Spleen (tissue), 7 donors: ENCODE measurements around the gene UBASH3B.

Experiments
- POLR2AphosphoS5 ChIP-seq, 3 donors: sonication (generic); formaldehyde crosslinking; IDR thresholded peaks; one replicate each; pipeline ENCODE4 v1.5.1; 2017; ENCODE audit warnings: antibody characterized with exemption in 3 of 3
- TF ChIP-seq, protein P1 (sequence below), 11 experiments: fragments of 200-600 bp in 7 of 11; fragments of 450-650 bp in 4 of 11; sonication (generic) in 4 of 11; IDR thresholded peaks in 8 of 11; conservative IDR thresholded peaks in 3 of 11; 1 replicate in 7 of 11; 2 replicates in 4 of 11; pipeline versions ENCODE4 v1.4.0 to v1.8.0; 2016 to 2021; ENCODE audit warnings: antibody characterized with exemption in 11 of 11, inconsistent platforms in 4 of 11, mild to moderate bottlenecking in 1 of 11
- donor health status: DM: no; HTN: no; CAD: no; lungs with moderate emphysema.
- donor health status: DM: no; HTN: no; CAD: no.
- donor health status: DM: no; HTN: no; CAD: no.

DNA sequence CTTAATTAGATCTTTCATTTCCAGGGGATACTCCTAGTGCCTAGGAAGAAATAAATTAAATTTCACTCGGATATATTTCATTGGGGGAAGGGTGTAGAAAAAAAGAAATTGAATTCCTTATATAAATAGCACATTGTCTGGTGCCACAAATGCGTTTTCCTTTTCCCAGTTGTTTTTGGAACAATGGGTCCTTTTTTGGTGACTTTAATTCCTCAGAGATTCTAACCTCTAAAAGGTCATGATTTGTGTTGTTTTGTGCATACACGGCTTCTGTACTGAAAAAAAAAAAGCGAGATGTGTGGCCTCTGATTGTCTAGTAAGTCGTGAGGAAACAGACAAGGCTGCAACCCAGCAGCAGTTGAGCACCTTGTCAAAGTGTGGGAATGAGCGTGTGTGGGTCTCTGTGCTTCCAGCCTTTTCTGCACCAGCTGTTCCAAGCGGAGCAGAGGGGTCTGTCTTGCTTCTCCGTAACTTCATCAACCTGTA lies 118.3 kb downstream of the UBASH3B start:
- TF ChIP-seq, protein P1, sequence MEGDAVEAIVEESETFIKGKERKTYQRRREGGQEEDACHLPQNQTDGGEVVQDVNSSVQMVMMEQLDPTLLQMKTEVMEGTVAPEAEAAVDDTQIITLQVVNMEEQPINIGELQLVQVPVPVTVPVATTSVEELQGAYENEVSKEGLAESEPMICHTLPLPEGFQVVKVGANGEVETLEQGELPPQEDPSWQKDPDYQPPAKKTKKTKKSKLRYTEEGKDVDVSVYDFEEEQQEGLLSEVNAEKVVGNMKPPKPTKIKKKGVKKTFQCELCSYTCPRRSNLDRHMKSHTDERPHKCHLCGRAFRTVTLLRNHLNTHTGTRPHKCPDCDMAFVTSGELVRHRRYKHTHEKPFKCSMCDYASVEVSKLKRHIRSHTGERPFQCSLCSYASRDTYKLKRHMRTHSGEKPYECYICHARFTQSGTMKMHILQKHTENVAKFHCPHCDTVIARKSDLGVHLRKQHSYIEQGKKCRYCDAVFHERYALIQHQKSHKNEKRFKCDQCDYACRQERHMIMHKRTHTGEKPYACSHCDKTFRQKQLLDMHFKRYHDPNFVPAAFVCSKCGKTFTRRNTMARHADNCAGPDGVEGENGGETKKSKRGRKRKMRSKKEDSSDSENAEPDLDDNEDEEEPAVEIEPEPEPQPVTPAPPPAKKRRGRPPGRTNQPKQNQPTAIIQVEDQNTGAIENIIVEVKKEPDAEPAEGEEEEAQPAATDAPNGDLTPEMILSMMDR (IDR thresholded peaks at IDR 0.05 in 8 of 11, conservative IDR thresholded peaks at IDR 0.05 in 3 of 11) = no peak
- TF ChIP-seq POLR2AphosphoS5 (IDR thresholded peaks at IDR 0.05) = no peak
